Endothelial cell of umbilical vein (primary cell): ENCODE measurements around the gene CHST3. TPM values are rescaled to one million over a fixed set of nuclear protein-coding genes. Genes with fewer than 3 reads are reported as not detected.

Source experiments
- BruUV-seq: library from RNA; stranded (reverse); fragments of 400-500 nt; replicated peaks from 2 replicates; lab custom pipeline; 2021; lab: Mats Ljungman, UMichigan
- CTCF ChIA-PET: fragments of 300-600, 350-600 bp; sonication (Branson Sonifier 250); formaldehyde crosslinking; loops from one replicate; lab custom pipeline; 2021; ENCODE audit warnings: antibody characterized with exemption, inconsistent platforms; lab: Charles Lee
- POLR2A ChIA-PET: fragments of 300-600, 350-600 bp; sonication (Branson Sonifier 250); formaldehyde crosslinking; loops from one replicate; lab custom pipeline; 2021; ENCODE audit warnings: antibody characterized with exemption, inconsistent platforms; lab: Charles Lee
- DNase-seq: peaks from one replicate; pipeline ENCODE4 v3.0.0-alpha.2; 2011; ENCODE audit warnings: low read depth, low spot score
- FAIRE-seq: peaks from 2 replicates; lab custom pipeline; 2011; peaks lifted over from hg19 to GRCh38; lab: Jason Lieb, UNC
- H2AFZ ChIP-seq: 2 replicates; pipeline ENCODE4 v1.6.0; 2012; ENCODE audit warnings: low read depth, low read length, control low read depth, inconsistent platforms
- H3K27ac ChIP-seq: 2 replicates; pipeline ENCODE4 v1.5.1; 2011; ENCODE audit warnings: low read depth, mild to moderate bottlenecking, control low read depth, low read length, moderate library complexity; ENCODE audit not compliant: insufficient read depth
- H3K27me3 ChIP-seq, 2 experiments: 2 replicates each; pipeline versions ENCODE4 v1.6.0 to v1.6.1; 2011; ENCODE audit warnings: low read length in 2 of 2, mixed read lengths in 1 of 2; ENCODE audit not compliant: control insufficient read depth in 2 of 2, insufficient read depth in 2 of 2
- H3K36me3 ChIP-seq, 2 experiments: 2 replicates in 1 of 2; 3 replicates in 1 of 2; pipeline ENCODE4 v1.5.1; 2011; ENCODE audit warnings: low read length in 2 of 2, mild to moderate bottlenecking in 1 of 2, moderate library complexity in 1 of 2; ENCODE audit not compliant: control insufficient read depth in 2 of 2, insufficient read depth in 2 of 2; ENCODE audit errors: extremely low read depth in 1 of 2
- H3K4me1 ChIP-seq: 3 replicates; pipeline ENCODE4 v1.5.1; 2011; ENCODE audit warnings: mild to moderate bottlenecking, low read length; ENCODE audit not compliant: control insufficient read depth, insufficient read depth; ENCODE audit errors: extremely low read depth
- H3K4me2 ChIP-seq: 2 replicates; pipeline ENCODE4 v1.6.1; 2011; ENCODE audit warnings: low read length, control low read depth, mixed read lengths; ENCODE audit not compliant: insufficient read depth
- H3K4me3 ChIP-seq, 3 experiments: fragments of 200-600 bp in 1 of 3; sonication (generic), shearing (Covaris generic) in 1 of 3; replicated peaks in 1 of 3; 2 replicates each; pipeline ENCODE4 v1.5.1; 2011 to 2016; ENCODE audit warnings: control low read depth in 3 of 3, low read length in 3 of 3, mild to moderate bottlenecking in 2 of 3, inconsistent platforms in 1 of 3, low read depth in 1 of 3, moderate library complexity in 1 of 3; ENCODE audit not compliant: insufficient read depth in 1 of 3
- H3K79me2 ChIP-seq: 2 replicates; pipeline ENCODE4 v1.6.0; 2012; ENCODE audit warnings: low read length, inconsistent platforms; ENCODE audit not compliant: control insufficient read depth, insufficient read depth
- H3K9ac ChIP-seq: replicated peaks from 2 replicates; pipeline ENCODE3; 2011; ENCODE audit warnings: low read length, control low read depth; ENCODE audit not compliant: insufficient read depth; ENCODE audit errors: extremely low read depth
- H3K9me1 ChIP-seq: replicated peaks from 3 replicates; pipeline ENCODE4 v1.6.0; 2011; ENCODE audit warnings: mild to moderate bottlenecking, low read length; ENCODE audit not compliant: control insufficient read depth, insufficient read depth; ENCODE audit errors: extremely low read depth
- H3K9me3 ChIP-seq: replicated peaks from 2 replicates; pipeline ENCODE4 v1.5.1; 2012; ENCODE audit warnings: low read length, inconsistent platforms; ENCODE audit not compliant: control insufficient read depth, insufficient read depth
- H4K20me1 ChIP-seq: replicated peaks from 2 replicates; pipeline ENCODE3; 2011; ENCODE audit warnings: mild to moderate bottlenecking, low read length; ENCODE audit not compliant: control insufficient read depth, insufficient read depth; ENCODE audit errors: extremely low read depth
- CTCF ChIP-seq, 2 donors: IDR thresholded peaks; 1 replicate in 1 of 2; 2 replicates in 1 of 2; pipeline ENCODE4 v1.5.1; 2011; ENCODE audit warnings: low read length in 2 of 2, mild to moderate bottlenecking in 2 of 2, moderate library complexity in 2 of 2, control low read depth in 1 of 2, inconsistent platforms in 1 of 2, low read depth in 1 of 2; ENCODE audit not compliant: insufficient read depth in 1 of 2; ENCODE audit errors: extremely low read depth in 1 of 2
- EZH2 ChIP-seq: IDR thresholded peaks from 2 replicates; pipeline ENCODE4 v1.6.1; 2012; ENCODE audit warnings: borderline replicate concordance, low read depth, mild to moderate bottlenecking, moderate library complexity, low read length, inconsistent platforms; ENCODE audit not compliant: severe bottlenecking
- FOS ChIP-seq: IDR thresholded peaks from 2 replicates; pipeline ENCODE4 v1.6.1; 2011; ENCODE audit warnings: mild to moderate bottlenecking, low read length, moderate library complexity, borderline replicate concordance; ENCODE audit not compliant: insufficient read depth
- GATA2 ChIP-seq: IDR thresholded peaks from 2 replicates; pipeline ENCODE4 v1.7.0; 2011; ENCODE audit warnings: low read depth, mild to moderate bottlenecking, moderate library complexity, mixed read lengths, low read length; ENCODE audit not compliant: insufficient read length, insufficient read depth
- JUN ChIP-seq: IDR thresholded peaks from 2 replicates; pipeline ENCODE4 v1.6.1; 2011; ENCODE audit warnings: borderline replicate concordance, low read depth; ENCODE audit not compliant: insufficient read length, insufficient read depth
- MYC ChIP-seq: IDR thresholded peaks from one replicate; pipeline ENCODE4 v1.6.1; 2011; ENCODE audit warnings: mild to moderate bottlenecking, low read depth, low read length
- POLR2A ChIP-seq: IDR thresholded peaks from 2 replicates; pipeline ENCODE4 v1.6.1; 2012; ENCODE audit warnings: low read depth, mild to moderate bottlenecking, control low read depth, low read length
- POLR2AphosphoS5 ChIP-seq: IDR thresholded peaks from 2 replicates; pipeline ENCODE4 v1.6.1; 2012; ENCODE audit warnings: low read depth, mild to moderate bottlenecking, control low read depth, low read length, moderate library complexity; ENCODE audit not compliant: insufficient read depth
- dilution Hi-C: fragments of 300-500 bp; cut with MboI; formaldehyde crosslinking; loops from one replicate; pipeline ENCODE4 v1.15.0; 2019; ENCODE audit warnings: low sequenced_read_pairs; ENCODE audit not compliant: extremely low pct_ligation_motif_present
- intact Hi-C: fragments of 100-400 bp; cut with micrococcal nuclease; formaldehyde crosslinking; loops from one replicate; pipeline ENCODE4 v1.10.0; 2022
- polyA plus RNA-seq, 4 experiments: library from polyadenylated mRNA; depleted of rRNA in 3 of 4; stranded (reverse) in 3 of 4; unstranded in 1 of 4; fragments of >200 nt; gene quantifications; 2 replicates each; pipeline versions ENCODE4 v1.2.1 to v1.2.3, GENCODE V29; 2011 to 2012; ENCODE audit warnings: missing spikeins in 1 of 4
- total RNA-seq: library from RNA; stranded (reverse); gene quantifications from 2 replicates; pipeline ENCODE4 v1.2.3, GENCODE V29; 2021
- TF ChIP-seq, protein P1 (sequence below): IDR thresholded peaks from 2 replicates; pipeline ENCODE4 v1.6.1; 2011; ENCODE audit not compliant: insufficient read depth, insufficient read length

Gene CHST3
- total and polyA plus RNA-seq, 2 donors (not counting 3 experiments of a cell fraction or from before 2014, with no cell fraction given), result 5.5 to 11.5 TPM

GRCh38 chr10:71981015-71981875 is 17.1 kb downstream of the CHST3 start:
- H3K27me3 ChIP-seq, result no peaks in the 10 kb centered on the region
- dilution Hi-C loops (no loop called here), intact Hi-C loops (no loop called here)
- no TSS peak for BruUV-seq
- DNase-seq (peak; percentile 34), FAIRE-seq (peak; percentile 8)
- H3K27ac ChIP-seq, result no peak overlapping the region
- CTCF ChIA-PET, result interaction anchor here (0.9 to 1.7 kb wide), 2 partner anchors 25 to 67 kb away, joined by 4 to 11 read pairs; no protein-coding TSS in a partner anchor
- no peak overlapping the region for H3K4me3 ChIP-seq
- no peaks in the 10 kb centered on the region for H3K9me3 ChIP-seq
- POLR2A ChIA-PET, result no interaction called here
- no peaks in the 10 kb centered on the region for H3K9me1 ChIP-seq
- H3K36me3 ChIP-seq, result no peaks in the 10 kb centered on the region
- H4K20me1 ChIP-seq, result no peaks in the 10 kb centered on the region
- TF ChIP-seq, protein P1, sequence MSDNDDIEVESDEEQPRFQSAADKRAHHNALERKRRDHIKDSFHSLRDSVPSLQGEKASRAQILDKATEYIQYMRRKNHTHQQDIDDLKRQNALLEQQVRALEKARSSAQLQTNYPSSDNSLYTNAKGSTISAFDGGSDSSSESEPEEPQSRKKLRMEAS, result no peak
- TF ChIP-seq CTCF (IDR thresholded peaks at IDR 0.05; ENCODE audit: extremely low read depth in 1 of 2, insufficient read depth in 1 of 2, low read depth in 1 of 2, low read length in 2 of 2) (no peak), JUN (no peak), POLR2A (no peak), FOS (no peak), GATA2 (no peak), POLR2AphosphoS5 (no peak), MYC (no peak), EZH2 (no peak)
- peak overlapping the region; percentile 17 for H2AFZ ChIP-seq
- peaks cover 2% of the 10 kb centered on the region for H3K79me2 ChIP-seq
- H3K9ac ChIP-seq, result no peak overlapping the region
- H3K4me2 ChIP-seq, result peak overlapping the region; percentile 29
- peaks cover 61% of the 10 kb centered on the region for H3K4me1 ChIP-seq
